ENCODE data around the gene CORO1C.
A peak's percentile ranks its signal among the peaks of the same experiment; 100 is the strongest.

The CORO1C gene

DNA sequence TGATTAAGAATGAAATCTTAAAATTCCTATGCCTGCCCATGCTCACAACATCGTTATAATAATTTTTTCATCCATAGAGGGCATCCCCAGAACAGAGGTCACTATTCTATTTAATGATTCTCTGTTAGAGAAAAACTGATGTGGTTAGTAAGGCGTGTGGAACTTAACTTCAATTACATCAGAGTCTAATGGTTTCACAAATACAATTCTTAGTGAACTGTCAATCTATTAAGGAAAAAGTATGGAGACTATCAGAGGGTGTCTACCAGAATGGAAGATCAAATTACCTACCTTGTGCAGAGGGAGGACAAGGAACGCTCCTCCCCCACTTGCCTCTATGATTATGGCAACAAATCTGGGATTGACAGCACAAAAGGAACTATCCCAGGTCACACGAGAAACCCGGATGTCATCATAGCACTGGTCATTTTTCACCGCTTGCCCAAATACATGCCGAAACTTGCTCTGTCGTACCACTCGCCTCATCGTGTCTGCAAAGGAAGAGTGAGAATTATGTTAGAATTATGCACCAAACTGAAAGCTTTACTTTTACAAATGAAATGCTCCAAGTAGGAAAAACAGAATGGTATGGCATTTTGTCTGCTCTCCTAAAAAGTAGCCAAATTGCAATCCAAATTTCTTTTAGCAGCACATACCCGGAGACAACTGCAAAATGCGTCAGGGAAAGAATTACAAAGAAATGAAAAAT is 30.3 kb downstream of the CORO1C start:
- TF ChIP-seq, protein P1, sequence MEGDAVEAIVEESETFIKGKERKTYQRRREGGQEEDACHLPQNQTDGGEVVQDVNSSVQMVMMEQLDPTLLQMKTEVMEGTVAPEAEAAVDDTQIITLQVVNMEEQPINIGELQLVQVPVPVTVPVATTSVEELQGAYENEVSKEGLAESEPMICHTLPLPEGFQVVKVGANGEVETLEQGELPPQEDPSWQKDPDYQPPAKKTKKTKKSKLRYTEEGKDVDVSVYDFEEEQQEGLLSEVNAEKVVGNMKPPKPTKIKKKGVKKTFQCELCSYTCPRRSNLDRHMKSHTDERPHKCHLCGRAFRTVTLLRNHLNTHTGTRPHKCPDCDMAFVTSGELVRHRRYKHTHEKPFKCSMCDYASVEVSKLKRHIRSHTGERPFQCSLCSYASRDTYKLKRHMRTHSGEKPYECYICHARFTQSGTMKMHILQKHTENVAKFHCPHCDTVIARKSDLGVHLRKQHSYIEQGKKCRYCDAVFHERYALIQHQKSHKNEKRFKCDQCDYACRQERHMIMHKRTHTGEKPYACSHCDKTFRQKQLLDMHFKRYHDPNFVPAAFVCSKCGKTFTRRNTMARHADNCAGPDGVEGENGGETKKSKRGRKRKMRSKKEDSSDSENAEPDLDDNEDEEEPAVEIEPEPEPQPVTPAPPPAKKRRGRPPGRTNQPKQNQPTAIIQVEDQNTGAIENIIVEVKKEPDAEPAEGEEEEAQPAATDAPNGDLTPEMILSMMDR (conservative IDR thresholded peaks at IDR 0.05; ENCODE audit: low read depth) = no peak
- DNase-seq (ENCODE audit: low spot score) = peak; percentile 74
- POLR2A ChIA-PET (ENCODE audit: low non-redundant PET) = no interaction called here
- CTCF ChIA-PET = interaction anchor here (0.6 kb wide), 1 partner anchor 250 kb away, joined by 5 read pairs; no protein-coding TSS in a partner anchor
- H3K27ac ChIP-seq = peak overlapping the region; percentile 77

DNA sequence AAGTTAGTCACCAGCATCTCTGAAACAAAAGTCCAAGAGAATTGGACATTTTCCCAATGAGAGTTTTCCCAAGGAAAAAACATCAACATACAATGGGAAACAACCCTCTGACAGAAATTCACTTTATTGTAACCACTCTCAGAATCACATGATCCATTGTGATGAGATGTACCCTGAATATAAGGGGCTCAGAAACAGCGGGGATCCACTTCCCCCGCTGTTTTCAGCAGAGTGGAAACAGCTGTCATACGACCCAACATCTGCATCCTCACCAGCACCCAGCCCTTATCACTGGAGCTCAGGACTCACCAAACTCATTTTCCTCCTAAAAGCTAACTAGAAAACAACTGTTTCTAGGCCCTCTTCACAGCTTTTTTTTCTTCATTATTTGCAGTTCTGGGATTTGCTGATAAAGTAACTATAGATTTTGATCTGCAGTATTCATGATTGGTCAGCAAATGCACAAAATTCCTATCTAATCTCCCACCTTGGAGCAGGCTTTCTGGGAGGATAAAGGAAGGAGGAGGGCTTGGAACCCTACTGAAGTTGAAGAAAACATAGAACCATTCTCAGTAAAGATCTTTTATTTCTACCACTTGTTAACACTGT is 31.3 kb downstream of the CORO1C start:
- peak overlapping the region; percentile 39; the same call in 1 of the 2 replicates for H3K27ac ChIP-seq
- TF ChIP-seq, protein P1 (conservative IDR thresholded peaks at IDR 0.05; ENCODE audit: low read depth) = no peak
- POLR2A ChIA-PET (ENCODE audit: low non-redundant PET) = no interaction called here

DNA sequence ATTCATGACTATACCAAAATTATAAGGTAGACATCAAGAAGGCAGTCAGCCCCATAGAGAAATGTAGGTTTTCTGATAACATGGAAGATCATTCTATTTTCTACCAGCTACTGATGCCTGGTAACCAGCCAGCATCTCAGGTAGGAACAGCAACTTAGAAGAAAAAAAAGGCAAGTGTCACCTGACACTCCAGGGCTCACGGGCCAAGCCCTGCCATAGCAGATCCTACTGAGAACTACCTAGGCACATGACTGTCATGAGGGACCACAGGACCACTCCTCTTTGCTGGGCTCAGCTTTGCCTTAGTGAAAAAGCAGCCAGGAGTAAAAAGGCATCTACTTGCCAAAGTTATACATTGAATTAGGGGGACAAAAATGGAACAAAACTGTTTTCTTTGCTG is 33.4 kb downstream of the CORO1C start:
- TF ChIP-seq, protein P1 (conservative IDR thresholded peaks at IDR 0.05; ENCODE audit: low read depth) = no peak
- CTCF ChIA-PET = interaction anchor here (0.7 kb wide), 1 partner anchor 1858 kb away, joined by 3 read pairs; no protein-coding TSS in a partner anchor
- no peak for DNase-seq (ENCODE audit: low spot score)
- POLR2A ChIA-PET (ENCODE audit: low non-redundant PET) = no interaction called here
- peak overlapping the region; percentile 66 for H3K27ac ChIP-seq

More for the DNA sequence above, 31.3 kb downstream of the CORO1C start:
- CTCF ChIA-PET = interaction anchor here (0.6 kb wide), 1 partner anchor 733 kb away, joined by 3 read pairs; no protein-coding TSS in a partner anchor
- DNase-seq (ENCODE audit: low spot score) = no peak

DNA sequence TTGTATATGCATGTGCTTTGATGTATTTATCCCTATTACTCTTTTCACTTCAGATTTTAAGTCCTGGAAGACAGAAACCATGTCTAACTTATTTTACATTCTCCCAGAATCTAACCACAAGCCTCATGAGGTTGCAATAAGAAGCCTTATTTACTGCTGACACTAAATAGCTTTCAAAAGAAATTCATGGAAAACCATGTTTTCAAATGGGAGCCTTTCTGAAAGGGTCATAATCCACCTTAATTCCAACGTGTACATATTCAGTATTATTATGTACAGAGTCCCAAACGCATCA is 34.4 kb downstream of the CORO1C start:
- no peak overlapping the region for H3K27ac ChIP-seq
- ChIA-PET CTCF (no interaction called here), POLR2A (ENCODE audit: low non-redundant PET) (no interaction called here)
- no peak for DNase-seq (ENCODE audit: low spot score)
- TF ChIP-seq, protein P1 (conservative IDR thresholded peaks at IDR 0.05; ENCODE audit: low read depth) = no peak

DNA sequence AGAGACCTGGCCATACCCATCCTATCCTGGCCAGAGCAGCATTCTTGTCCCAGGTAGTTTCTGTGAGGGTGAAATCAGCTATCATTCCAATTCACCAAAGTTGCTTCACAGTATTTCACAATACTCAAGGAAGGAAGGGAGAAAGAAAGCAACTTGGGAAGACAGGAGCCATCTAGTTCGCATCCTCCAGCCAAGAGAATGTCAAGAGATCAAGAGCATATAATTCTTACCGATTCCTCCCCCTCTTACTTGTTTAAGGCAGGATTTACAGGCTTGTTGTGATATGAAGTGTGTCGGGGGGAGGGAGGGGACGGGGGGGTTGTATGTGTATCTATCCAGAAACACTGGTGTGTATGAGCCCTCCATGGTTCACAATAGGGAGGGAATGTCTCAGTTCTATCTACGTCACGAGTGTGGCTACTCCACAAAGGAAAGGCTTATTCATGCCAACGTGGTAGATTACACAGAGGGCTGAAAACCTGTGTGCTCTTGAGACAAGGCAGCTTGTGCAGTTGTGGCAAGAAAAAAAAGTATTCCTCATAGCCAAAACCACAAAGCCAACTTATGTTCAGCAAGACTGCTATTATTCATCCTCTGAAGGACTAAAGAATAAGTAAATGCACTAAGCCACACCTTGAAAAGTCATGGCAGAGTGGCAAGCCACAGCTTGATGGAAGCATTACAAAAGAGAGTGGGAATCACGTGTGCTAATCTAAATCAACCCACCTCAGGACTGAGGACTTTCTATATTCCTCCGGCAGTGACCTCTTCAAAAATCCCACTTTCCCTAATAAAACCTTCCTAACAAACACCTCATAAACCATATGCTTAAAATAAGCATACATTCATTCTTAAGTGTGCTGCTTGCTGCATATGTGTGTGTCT is 35.0 kb downstream of the CORO1C start:
- TF ChIP-seq, protein P1 (conservative IDR thresholded peaks at IDR 0.05; ENCODE audit: low read depth) = no peak
- H3K27ac ChIP-seq = peak overlapping the region; percentile 69
- ChIA-PET CTCF (interaction anchor here (0.7 to 1.3 kb wide), 2 partner anchors 34 to 45 kb away, joined by 3 read pairs; no protein-coding TSS in a partner anchor), POLR2A (ENCODE audit: low non-redundant PET) (no interaction called here)
- DNase-seq (ENCODE audit: low spot score) = peak; percentile 88

DNA sequence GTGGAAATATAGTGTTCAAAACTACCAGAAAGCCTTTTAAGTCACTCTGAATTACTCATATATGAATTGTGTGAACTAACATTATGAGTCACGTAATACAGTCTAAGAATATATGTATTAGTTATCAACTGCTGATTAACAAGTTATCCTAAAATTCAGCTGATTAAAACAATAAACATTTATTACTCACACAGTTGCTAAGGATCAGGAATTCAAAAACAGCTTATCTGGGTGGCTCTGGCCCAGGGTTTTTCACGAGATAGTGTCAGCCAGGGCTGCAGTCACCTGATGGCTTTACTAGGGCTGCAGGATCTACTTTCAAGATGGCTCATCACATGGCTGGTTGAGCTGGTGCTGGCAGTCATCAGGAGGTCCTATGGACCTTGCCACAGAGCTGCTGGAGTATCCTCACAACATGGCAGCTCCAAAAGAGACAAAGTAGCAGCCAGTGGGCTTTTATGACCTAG is 36.5 kb downstream of the CORO1C start:
- peak overlapping the region; percentile 91 for H3K27ac ChIP-seq
- CTCF ChIA-PET = interaction anchor here (0.7 kb wide), 1 partner anchor 23 kb away, joined by 3 read pairs; no protein-coding TSS in a partner anchor
- DNase-seq (ENCODE audit: low spot score) = no peak
- TF ChIP-seq, protein P1 (conservative IDR thresholded peaks at IDR 0.05; ENCODE audit: low read depth) = no peak
- POLR2A ChIA-PET (ENCODE audit: low non-redundant PET) = no interaction called here
